IMR-90 (cell line): Measurements from ENCODE around the gene PARVG.

Experiments
- MXI1 ChIP-seq: IDR thresholded peaks from 2 replicates; pipeline ENCODE4 v1.6.1; 2012; ENCODE audit warnings: low read depth, mild to moderate bottlenecking, low read length, moderate library complexity, borderline replicate concordance
- TF ChIP-seq, protein P1 (sequence below): conservative IDR thresholded peaks from 2 replicates; pipeline ENCODE4 v1.5.1; 2012; ENCODE audit warnings: mild to moderate bottlenecking, low read depth, low read length, improper control_type of control experiment

DNA sequence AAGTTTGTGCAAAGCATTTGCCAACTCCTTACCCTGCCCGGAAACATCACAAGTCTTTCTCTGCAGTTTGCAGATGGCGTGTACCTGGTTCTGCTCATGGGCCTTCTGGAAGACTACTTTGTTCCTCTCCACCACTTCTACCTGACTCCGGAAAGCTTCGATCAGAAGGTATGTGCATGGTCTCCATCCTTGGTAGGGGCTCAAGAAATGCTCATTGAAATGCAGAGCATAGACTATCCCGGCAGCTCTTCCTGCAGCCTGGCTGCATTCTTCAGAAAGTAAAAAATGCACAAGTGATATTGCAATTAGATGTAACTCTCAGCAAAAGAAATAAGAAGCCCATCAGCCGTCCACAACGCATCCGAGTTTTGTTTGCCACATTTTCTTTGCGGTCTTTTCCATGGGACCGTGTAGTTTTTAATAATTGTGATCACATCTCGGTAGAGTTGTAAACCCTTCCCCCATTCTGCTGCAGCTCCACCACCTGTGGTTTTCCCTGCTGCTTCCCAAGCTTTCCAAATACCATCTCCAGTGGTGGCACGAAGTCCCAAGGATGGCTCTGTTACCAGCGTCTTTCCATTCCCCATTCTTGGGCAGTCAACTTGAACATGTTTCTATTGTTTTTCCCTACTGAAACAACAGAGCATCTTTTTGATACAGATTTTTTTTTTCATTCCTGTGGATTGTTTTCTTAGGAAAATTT is 22.7 kb upstream of the PARVG start:
- TF ChIP-seq MXI1 = no peak
- TF ChIP-seq, protein P1, sequence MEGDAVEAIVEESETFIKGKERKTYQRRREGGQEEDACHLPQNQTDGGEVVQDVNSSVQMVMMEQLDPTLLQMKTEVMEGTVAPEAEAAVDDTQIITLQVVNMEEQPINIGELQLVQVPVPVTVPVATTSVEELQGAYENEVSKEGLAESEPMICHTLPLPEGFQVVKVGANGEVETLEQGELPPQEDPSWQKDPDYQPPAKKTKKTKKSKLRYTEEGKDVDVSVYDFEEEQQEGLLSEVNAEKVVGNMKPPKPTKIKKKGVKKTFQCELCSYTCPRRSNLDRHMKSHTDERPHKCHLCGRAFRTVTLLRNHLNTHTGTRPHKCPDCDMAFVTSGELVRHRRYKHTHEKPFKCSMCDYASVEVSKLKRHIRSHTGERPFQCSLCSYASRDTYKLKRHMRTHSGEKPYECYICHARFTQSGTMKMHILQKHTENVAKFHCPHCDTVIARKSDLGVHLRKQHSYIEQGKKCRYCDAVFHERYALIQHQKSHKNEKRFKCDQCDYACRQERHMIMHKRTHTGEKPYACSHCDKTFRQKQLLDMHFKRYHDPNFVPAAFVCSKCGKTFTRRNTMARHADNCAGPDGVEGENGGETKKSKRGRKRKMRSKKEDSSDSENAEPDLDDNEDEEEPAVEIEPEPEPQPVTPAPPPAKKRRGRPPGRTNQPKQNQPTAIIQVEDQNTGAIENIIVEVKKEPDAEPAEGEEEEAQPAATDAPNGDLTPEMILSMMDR = no peak
